ENCODE data around the gene ELP5. TPM values are rescaled to one million over a fixed set of nuclear protein-coding genes. Genes with fewer than 3 reads are reported as not detected.

The ELP5 gene
- total and polyA plus RNA-seq, 10 of the 15 experiments (the other 5 are each of a cell fraction or from before 2014, with no cell fraction given) = 41.1 to 109 (median 77.5) TPM

GRCh38 chr17:7248796-7249195, 3.2 kb upstream of the ELP5 start:
- BruUV-seq (replicated peaks) = no TSS peak
- POLR2A ChIA-PET = interaction anchor here (1.1 to 4.4 kb wide), 5 partner anchors 9 to 81 kb away, joined by 4 to 99 read pairs (median 7); partner anchors contain the start of genes ACADVL, DLG4, DVL2 and GABARAP
- Histone ChIP-seq H4K20me1 (ENCODE audit: control insufficient read depth, insufficient read depth) (no peaks in the 10 kb centered on the region), H3K36me3 (ENCODE audit: control insufficient read depth in 2 of 2, insufficient read depth in 2 of 2, low read length in 1 of 2) (peaks cover 8 to 19% of the 10 kb centered on the region in 2 experiments; a peak in 3 of 4 replicates), H3K79me2 (ENCODE audit: control insufficient read depth, insufficient read depth, low read length) (peaks cover 60% of the 10 kb centered on the region), H3K4me2 (ENCODE audit: control insufficient read depth, insufficient read depth) (peak overlapping the region; percentile 89), H3K9me3 (replicated peaks; ENCODE audit: control insufficient read depth, insufficient read depth, low read length) (no peaks in the 10 kb centered on the region), H3K4me3 (peak overlapping the region; percentile 90), H3K27me3 (replicated peaks in 1 of 2; ENCODE audit: control insufficient read depth in 2 of 2, insufficient read depth in 2 of 2, low read length in 1 of 2) (no peaks in the 10 kb centered on the region), H3K27ac (ENCODE audit: control insufficient read depth, insufficient read depth) (peak overlapping the region; percentile 87), H3K4me1 (ENCODE audit: control insufficient read depth, insufficient read depth, low read length) (peaks cover 10% of the 10 kb centered on the region), H2AFZ (ENCODE audit: control insufficient read depth, low read depth, low read length) (no peak overlapping the region), H3K9ac (ENCODE audit: control insufficient read depth, insufficient read depth, low read length) (peak overlapping the region; percentile 91)
- ATAC-seq (no peak), FAIRE-seq (no peak), DNase-seq (ENCODE audit: low read depth, low spot score) (no peak)
- in situ Hi-C loops (cut with MboI) (no loop called here), intact Hi-C loops (cut with micrococcal nuclease; ENCODE audit: unreplicated experiment) (no loop called here)
- RAD21 ChIA-PET (ENCODE audit: unreplicated experiment) = interaction anchor here (1.2 kb wide), 2 partner anchors 8 to 634 kb away, joined by 3 to 9 read pairs; no protein-coding TSS in a partner anchor
- WGBS (ENCODE audit: insufficient coverage, insufficient replicate concordance, low lambda C conversion rate, missing lambda C conversion rate) = 64% methylated on average over 4 of the region's 4 CpGs
- TF ChIP-seq, protein P1, sequence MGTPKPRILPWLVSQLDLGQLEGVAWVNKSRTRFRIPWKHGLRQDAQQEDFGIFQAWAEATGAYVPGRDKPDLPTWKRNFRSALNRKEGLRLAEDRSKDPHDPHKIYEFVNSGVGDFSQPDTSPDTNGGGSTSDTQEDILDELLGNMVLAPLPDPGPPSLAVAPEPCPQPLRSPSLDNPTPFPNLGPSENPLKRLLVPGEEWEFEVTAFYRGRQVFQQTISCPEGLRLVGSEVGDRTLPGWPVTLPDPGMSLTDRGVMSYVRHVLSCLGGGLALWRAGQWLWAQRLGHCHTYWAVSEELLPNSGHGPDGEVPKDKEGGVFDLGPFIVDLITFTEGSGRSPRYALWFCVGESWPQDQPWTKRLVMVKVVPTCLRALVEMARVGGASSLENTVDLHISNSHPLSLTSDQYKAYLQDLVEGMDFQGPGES (IDR thresholded peaks at IDR 0.05) = no peak
- TF ChIP-seq TBL1XR1 (IDR thresholded peaks at IDR 0.05; ENCODE audit: low read depth, low read length) (no peak), E2F4 (IDR thresholded peaks at IDR 0.05; ENCODE audit: low read depth, low read length) (no peak), WRNIP1 (IDR thresholded peaks at IDR 0.05; ENCODE audit: borderline replicate concordance, low read depth, low read length) (no peak), NR2C2 (IDR thresholded peaks at IDR 0.05; ENCODE audit: borderline replicate concordance, control insufficient read depth, insufficient read length, low read depth) (no peak), FOXK2 (IDR thresholded peaks at IDR 0.05) (no peak), DPF2 (IDR thresholded peaks at IDR 0.05) (no peak)
- SMC1A ChIA-PET (ENCODE audit: uncharacterized antibody, unreplicated experiment) = interaction anchor here (1.2 to 3.6 kb wide), 3 partner anchors 8 to 28 kb away, joined by 5 to 26 read pairs (median 16); partner anchors contain the start of genes ACADVL, GABARAP and PHF23
- CTCF ChIA-PET = interaction anchor here (1.0 to 3.2 kb wide), 4 partner anchors 9 to 49 kb away, joined by 3 to 18 read pairs (median 8); partner anchors contain the start of genes ACADVL, DLG4 and PHF23
